Tibial nerve (tissue), 4 donors: ENCODE data around the gene MYO7A. TPM values are rescaled to one million over a fixed set of nuclear protein-coding genes. Genes with fewer than 3 reads are reported as not detected.
A peak's percentile ranks its signal among the peaks of the same experiment; 100 is the strongest.

Experiments used
- DNase-seq, 2 donors: peaks; one replicate each; pipeline ENCODE4 v3.0.0-alpha.2; 2019; ENCODE audit warnings: low spot score in 2 of 2
- H3K27ac ChIP-seq, 4 donors: fragments of 200-600 bp; sonication (generic) in 3 of 4; one replicate each; pipeline ENCODE4 v1.5.1; 2017 to 2019; ENCODE audit warnings: mild to moderate bottlenecking in 1 of 4
- H3K27me3 ChIP-seq, 2 donors: fragments of 200-600 bp; sonication (generic) in 1 of 2; one replicate each; pipeline versions ENCODE4 v1.5.1 to v1.6.0; 2017 to 2019
- H3K36me3 ChIP-seq, 3 donors: fragments of 200-600 bp; sonication (generic); one replicate each; pipeline ENCODE4 v1.5.1; 2018 to 2019
- H3K4me1 ChIP-seq, 4 donors: fragments of 200-600 bp; sonication (generic) in 3 of 4; one replicate each; pipeline ENCODE4 v1.5.1; 2017 to 2019
- H3K4me3 ChIP-seq, 4 donors: fragments of 200-600 bp; sonication (generic) in 3 of 4; one replicate each; pipeline ENCODE4 v1.5.1; 2017 to 2019; ENCODE audit warnings: mild to moderate bottlenecking in 1 of 4, moderate library complexity in 1 of 4
- H3K9me3 ChIP-seq, 4 donors: fragments of 200-600 bp; sonication (generic) in 3 of 4; one replicate each; pipeline ENCODE4 v1.5.1; 2017 to 2019
- CTCF ChIP-seq, 5 experiments: fragments of 200-600 bp in 3 of 5; fragments of 450-650 bp in 2 of 5; sonication (generic) in 3 of 5; IDR thresholded peaks; one replicate each; pipeline ENCODE4 v1.5.1; 2016 to 2019; ENCODE audit warnings: antibody characterized with exemption in 5 of 5, mild to moderate bottlenecking in 3 of 5, moderate library complexity in 2 of 5
- EP300 ChIP-seq, 2 donors: sonication (generic); formaldehyde crosslinking; IDR thresholded peaks; one replicate each; pipeline ENCODE4 v1.6.1; 2017; ENCODE audit warnings: antibody characterized with exemption in 2 of 2, mild to moderate bottlenecking in 1 of 2
- POLR2A ChIP-seq, 2 donors: fragments of 450-650 bp; IDR thresholded peaks; one replicate each; pipeline ENCODE4 v1.6.1; 2017; ENCODE audit warnings: antibody characterized with exemption in 2 of 2, mild to moderate bottlenecking in 2 of 2, moderate library complexity in 2 of 2
- WGBS, 2 donors: methylation state at CpG; one replicate each; pipeline ENCODE4 v1.1.5; 2018; 5-methylcytosine and 5-hydroxymethylcytosine counted together
- total RNA-seq, 4 donors: library from RNA; depleted of rRNA; stranded (reverse); fragments of >200 nt; gene quantifications; one replicate each; pipeline ENCODE4 v1.1.0, GENCODE V29; 2016

MYO7A gene
- total RNA-seq, 4 donors from 2014 or later = 12.6 to 45.0 (median 24.4) TPM

- Histone ChIP-seq H3K4me3 (no peak overlapping the region), H3K4me1 (peaks cover 0 to 31% (median 0%) of the 10 kb centered on the region in 4 donors), H3K27me3 (no peaks in the 10 kb centered on the region), H3K27ac (no peak overlapping the region), H3K36me3 (no peaks in the 10 kb centered on the region), H3K9me3 (no peaks in the 10 kb centered on the region)
- DNase-seq = no peak
- no peak for TF ChIP-seq EP300 (IDR thresholded peaks at IDR 0.05)
- no peak for TF ChIP-seq POLR2A (IDR thresholded peaks at IDR 0.05)
- WGBS, 2 donors = 92 to 96% methylated on average over 5 of the region's 5 CpGs
Measured at GRCh38 chr11:77170107-77170506, 42.1 kb downstream of the MYO7A start.

- Histone ChIP-seq H3K9me3 (no peaks in the 10 kb centered on the region), H3K27ac (no peak overlapping the region), H3K27me3 (no peaks in the 10 kb centered on the region), H3K4me3 (no peak overlapping the region), H3K4me1 (peaks cover 0 to 31% (median 0%) of the 10 kb centered on the region in 4 donors), H3K36me3 (no peaks in the 10 kb centered on the region)
- WGBS, 2 donors = 88% methylated on average over 7 to 8 of the region's 8 CpGs
- TF ChIP-seq POLR2A (IDR thresholded peaks at IDR 0.05) = no peak
- no peak for TF ChIP-seq EP300 (IDR thresholded peaks at IDR 0.05)
- TF ChIP-seq CTCF (IDR thresholded peaks at IDR 0.05) = no peak
- no peak for DNase-seq
Measured at GRCh38 chr11:77171254-77171653, 43.2 kb downstream of the MYO7A start.

- no peaks in the 10 kb centered on the region for H3K27me3 ChIP-seq
- H3K4me1 ChIP-seq = peaks cover 0 to 35% (median 0%) of the 10 kb centered on the region in 4 donors
- peak overlapping the region in 1 of 4 donors; percentile 24 for H3K27ac ChIP-seq
- H3K9me3 ChIP-seq = no peaks in the 10 kb centered on the region
- no peak for DNase-seq
- H3K36me3 ChIP-seq = no peaks in the 10 kb centered on the region
- no peak overlapping the region for H3K4me3 ChIP-seq
- 48 to 49% methylated on average over 13 to 18 of the region's 20 CpGs for WGBS, 2 donors
- TF ChIP-seq CTCF (IDR thresholded peaks at IDR 0.05) (no peak), POLR2A (IDR thresholded peaks at IDR 0.05) (no peak), EP300 (IDR thresholded peaks at IDR 0.05) (no peak)
Measured at GRCh38 chr11:77171885-77172665, 44.0 kb downstream of the MYO7A start.

GRCh38 chr11:77172666-77172982 is 44.6 kb downstream of the MYO7A start:
- Histone ChIP-seq H3K9me3 (no peaks in the 10 kb centered on the region), H3K4me1 (peaks cover 0 to 35% (median 0%) of the 10 kb centered on the region in 4 donors), H3K4me3 (no peak overlapping the region), H3K27me3 (no peaks in the 10 kb centered on the region), H3K36me3 (no peaks in the 10 kb centered on the region), H3K27ac (no peak overlapping the region)
- no peak for DNase-seq
- 32 to 41% methylated on average over 10 to 15 of the region's 16 CpGs for WGBS, 2 donors
- no peak for TF ChIP-seq EP300 (IDR thresholded peaks at IDR 0.05)

- Histone ChIP-seq H3K9me3 (no peaks in the 10 kb centered on the region), H3K36me3 (no peaks in the 10 kb centered on the region), H3K4me1 (peaks cover 0 to 35% (median 0%) of the 10 kb centered on the region in 4 donors), H3K27ac (no peak overlapping the region), H3K4me3 (no peak overlapping the region), H3K27me3 (no peaks in the 10 kb centered on the region)
- TF ChIP-seq EP300 (IDR thresholded peaks at IDR 0.05) = no peak
- no peak for TF ChIP-seq CTCF (IDR thresholded peaks at IDR 0.05)
- no peak for TF ChIP-seq POLR2A (IDR thresholded peaks at IDR 0.05)
- 72 to 78% methylated on average over 10 of the region's 10 CpGs for WGBS, 2 donors
- no peak for DNase-seq
Measured at GRCh38 chr11:77173494-77173893, 45.4 kb downstream of the MYO7A start.

GRCh38 chr11:77174559-77174958 is 46.5 kb downstream of the MYO7A start:
- H3K27ac ChIP-seq = no peak overlapping the region
- TF ChIP-seq POLR2A (IDR thresholded peaks at IDR 0.05) (no peak), CTCF (IDR thresholded peaks at IDR 0.05) (no peak), EP300 (IDR thresholded peaks at IDR 0.05) (no peak)
- no peaks in the 10 kb centered on the region for H3K27me3 ChIP-seq
- WGBS, 2 donors = 80 to 84% methylated on average over 16 of the region's 16 CpGs
- no peaks in the 10 kb centered on the region for H3K36me3 ChIP-seq
- no peaks in the 10 kb centered on the region for H3K9me3 ChIP-seq
- H3K4me3 ChIP-seq = no peak overlapping the region
- DNase-seq = no peak
- peaks cover 0 to 35% (median 0%) of the 10 kb centered on the region in 4 donors for H3K4me1 ChIP-seq
